Tibial nerve (tissue), 4 donors: ENCODE data around the gene TAMALIN. TPM values are rescaled to one million over a fixed set of nuclear protein-coding genes. Genes with fewer than 3 reads are reported as not detected.
A peak's percentile ranks its signal among the peaks of the same experiment; 100 is the strongest.

Experiments used
- DNase-seq, 2 donors: peaks; one replicate each; pipeline ENCODE4 v3.0.0-alpha.2; 2019; ENCODE audit warnings: low spot score in 2 of 2
- H3K27ac ChIP-seq, 4 donors: fragments of 200-600 bp; sonication (generic) in 3 of 4; one replicate each; pipeline ENCODE4 v1.5.1; 2017 to 2019; ENCODE audit warnings: mild to moderate bottlenecking in 1 of 4
- H3K27me3 ChIP-seq, 2 donors: fragments of 200-600 bp; sonication (generic) in 1 of 2; one replicate each; pipeline versions ENCODE4 v1.5.1 to v1.6.0; 2017 to 2019
- H3K36me3 ChIP-seq, 3 donors: fragments of 200-600 bp; sonication (generic); one replicate each; pipeline ENCODE4 v1.5.1; 2018 to 2019
- H3K4me1 ChIP-seq, 4 donors: fragments of 200-600 bp; sonication (generic) in 3 of 4; one replicate each; pipeline ENCODE4 v1.5.1; 2017 to 2019
- H3K4me3 ChIP-seq, 4 donors: fragments of 200-600 bp; sonication (generic) in 3 of 4; one replicate each; pipeline ENCODE4 v1.5.1; 2017 to 2019; ENCODE audit warnings: mild to moderate bottlenecking in 1 of 4, moderate library complexity in 1 of 4
- H3K9me3 ChIP-seq, 4 donors: fragments of 200-600 bp; sonication (generic) in 3 of 4; one replicate each; pipeline ENCODE4 v1.5.1; 2017 to 2019
- EP300 ChIP-seq, 2 donors: sonication (generic); formaldehyde crosslinking; IDR thresholded peaks; one replicate each; pipeline ENCODE4 v1.6.1; 2017; ENCODE audit warnings: antibody characterized with exemption in 2 of 2, mild to moderate bottlenecking in 1 of 2
- POLR2A ChIP-seq, 2 donors: fragments of 450-650 bp; IDR thresholded peaks; one replicate each; pipeline ENCODE4 v1.6.1; 2017; ENCODE audit warnings: antibody characterized with exemption in 2 of 2, mild to moderate bottlenecking in 2 of 2, moderate library complexity in 2 of 2
- WGBS, 2 donors: methylation state at CpG; one replicate each; pipeline ENCODE4 v1.1.5; 2018; 5-methylcytosine and 5-hydroxymethylcytosine counted together
- total RNA-seq, 4 donors: library from RNA; depleted of rRNA; stranded (reverse); fragments of >200 nt; gene quantifications; one replicate each; pipeline ENCODE4 v1.1.0, GENCODE V29; 2016
- TF ChIP-seq, protein P1 (sequence below), 5 experiments: fragments of 200-600 bp in 3 of 5; fragments of 450-650 bp in 2 of 5; sonication (generic) in 3 of 5; IDR thresholded peaks; one replicate each; pipeline ENCODE4 v1.5.1; 2016 to 2019; ENCODE audit warnings: antibody characterized with exemption in 5 of 5, mild to moderate bottlenecking in 3 of 5, moderate library complexity in 2 of 5

TAMALIN gene
- total RNA-seq, 4 donors from 2014 or later: 30.6 to 54.0 (median 37.8) TPM

DNA sequence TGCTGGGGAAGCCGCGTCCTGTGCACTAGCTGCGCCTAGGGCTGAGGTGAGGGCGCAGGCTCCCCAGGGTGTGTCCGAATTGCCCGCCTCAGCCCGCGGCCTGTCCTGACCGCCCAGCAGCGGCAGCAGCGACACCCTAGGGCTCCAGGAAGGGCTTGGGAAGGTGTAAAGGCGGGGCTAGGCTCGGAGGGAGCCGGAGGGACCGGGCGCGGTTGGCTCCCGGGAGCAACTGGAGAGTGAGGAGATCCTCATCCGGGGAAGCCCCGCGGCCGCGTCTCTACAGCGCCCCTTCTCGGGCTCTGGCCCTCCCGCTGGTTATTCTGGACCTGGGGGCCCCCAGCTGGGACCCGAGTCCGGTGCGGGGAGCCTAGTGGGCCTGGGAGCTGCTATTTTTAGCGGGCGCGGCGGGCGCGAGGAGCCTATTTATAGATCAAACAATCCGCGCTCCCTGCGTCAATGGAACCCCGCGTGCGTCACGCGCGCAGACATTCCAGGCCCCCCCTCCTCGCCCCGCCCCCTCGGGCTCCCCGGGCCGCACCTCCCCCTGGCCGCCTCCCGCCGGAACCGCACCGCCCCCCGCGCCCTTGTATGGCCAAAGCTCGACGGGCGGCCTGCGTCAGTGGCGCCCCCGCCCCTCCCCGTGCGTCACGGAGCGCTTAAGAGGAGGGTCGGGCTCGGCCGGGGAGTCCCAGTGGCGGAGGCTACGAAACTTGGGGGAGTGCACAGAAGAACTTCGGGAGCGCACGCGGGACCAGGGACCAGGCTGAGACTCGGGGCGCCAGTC is 44.2 kb downstream of the TAMALIN start, which contains the start of gene NR4A1:
TSS of gene NR4A1 (plus strand) at position 685 of the 784 bp plus-strand sequence. CDS start 2,887 bp downstream, outside the sequence.
- H3K4me3 ChIP-seq: peak within 1 kb of the TSS; percentile 53 to 76 (median 66)
- H3K4me1 ChIP-seq: peaks cover 0 to 46% (median 18%) of the 10 kb centered on the region in 4 donors
- WGBS, 2 donors: 0 to 1% methylated on average over 13 to 57 of the region's 77 CpGs
- DNase-seq: peak; percentile 98 to 99
- peaks cover 2 to 27% (median 6%) of the 10 kb centered on the region in 3 donors for H3K36me3 ChIP-seq
- TF ChIP-seq EP300 (IDR thresholded peaks at IDR 0.05) (peak; percentile 98 to 100), POLR2A (IDR thresholded peaks at IDR 0.05) (peak; percentile 94 to 100)
- TF ChIP-seq, protein P1, sequence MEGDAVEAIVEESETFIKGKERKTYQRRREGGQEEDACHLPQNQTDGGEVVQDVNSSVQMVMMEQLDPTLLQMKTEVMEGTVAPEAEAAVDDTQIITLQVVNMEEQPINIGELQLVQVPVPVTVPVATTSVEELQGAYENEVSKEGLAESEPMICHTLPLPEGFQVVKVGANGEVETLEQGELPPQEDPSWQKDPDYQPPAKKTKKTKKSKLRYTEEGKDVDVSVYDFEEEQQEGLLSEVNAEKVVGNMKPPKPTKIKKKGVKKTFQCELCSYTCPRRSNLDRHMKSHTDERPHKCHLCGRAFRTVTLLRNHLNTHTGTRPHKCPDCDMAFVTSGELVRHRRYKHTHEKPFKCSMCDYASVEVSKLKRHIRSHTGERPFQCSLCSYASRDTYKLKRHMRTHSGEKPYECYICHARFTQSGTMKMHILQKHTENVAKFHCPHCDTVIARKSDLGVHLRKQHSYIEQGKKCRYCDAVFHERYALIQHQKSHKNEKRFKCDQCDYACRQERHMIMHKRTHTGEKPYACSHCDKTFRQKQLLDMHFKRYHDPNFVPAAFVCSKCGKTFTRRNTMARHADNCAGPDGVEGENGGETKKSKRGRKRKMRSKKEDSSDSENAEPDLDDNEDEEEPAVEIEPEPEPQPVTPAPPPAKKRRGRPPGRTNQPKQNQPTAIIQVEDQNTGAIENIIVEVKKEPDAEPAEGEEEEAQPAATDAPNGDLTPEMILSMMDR (IDR thresholded peaks at IDR 0.05): peak in 2 of 5 experiments; percentile 24 to 47
- no peaks in the 10 kb centered on the region for H3K9me3 ChIP-seq
- no peaks in the 10 kb centered on the region for H3K27me3 ChIP-seq
- peak within 1 kb of the TSS; percentile 98 to 100 (median 98) for H3K27ac ChIP-seq

DNA sequence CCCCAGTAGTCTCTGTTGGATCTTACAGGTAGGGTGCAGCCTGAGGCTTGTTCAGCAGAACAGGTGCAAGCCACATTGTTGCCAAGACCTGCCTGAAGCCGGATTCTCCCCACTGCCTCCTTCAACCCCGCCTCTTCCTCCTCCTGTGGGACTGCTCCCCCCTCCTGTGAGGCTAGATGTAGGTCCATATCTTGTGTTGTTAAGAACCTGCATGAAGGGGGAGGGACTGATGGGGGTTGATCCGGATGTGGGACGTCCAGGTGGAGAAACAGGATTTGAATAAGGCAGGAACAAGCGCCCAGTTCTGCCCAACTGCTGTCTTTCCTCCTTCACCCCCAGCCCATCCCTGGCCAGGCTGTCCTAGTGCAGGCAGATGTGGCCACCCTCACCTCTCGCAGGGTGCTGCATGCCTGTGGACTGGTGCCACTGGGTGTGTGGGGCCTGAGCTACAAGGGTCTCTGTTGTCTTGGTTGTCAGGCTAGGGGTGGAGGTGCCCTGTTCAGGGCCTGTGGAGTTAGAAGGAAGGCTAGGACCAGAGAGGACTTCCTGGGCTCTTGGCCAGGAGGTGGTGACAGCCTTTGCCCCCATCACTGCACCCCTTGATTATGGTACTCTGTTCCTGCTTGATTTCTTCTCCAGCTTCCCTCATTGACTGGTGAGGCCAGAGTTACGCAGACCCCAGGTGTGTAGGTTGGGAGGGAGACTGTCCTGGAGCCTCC is 45.9 kb downstream of the TAMALIN start:
- H3K36me3 ChIP-seq: peaks cover 2 to 42% (median 10%) of the 10 kb centered on the region in 3 donors
- H3K4me1 ChIP-seq: peaks cover 0 to 43% (median 18%) of the 10 kb centered on the region in 4 donors
- peak overlapping the region; percentile 51 to 76 (median 58) for H3K4me3 ChIP-seq
- no peaks in the 10 kb centered on the region for H3K27me3 ChIP-seq
- H3K9me3 ChIP-seq: no peaks in the 10 kb centered on the region
- DNase-seq: no peak
- 20 to 56% methylated on average over 7 of the region's 7 CpGs for WGBS, 2 donors
- H3K27ac ChIP-seq: peak overlapping the region; percentile 98 to 100 (median 98)
- TF ChIP-seq, protein P1 (IDR thresholded peaks at IDR 0.05): no peak
- TF ChIP-seq POLR2A (IDR thresholded peaks at IDR 0.05): peak in 1 of 2 donors; percentile 33
- TF ChIP-seq EP300 (IDR thresholded peaks at IDR 0.05): peak in 1 of 2 donors; percentile 83

GRCh38 chr12:52053536-52054209 is 46.9 kb downstream of the TAMALIN start:
- H3K4me1 ChIP-seq: peaks cover 0 to 53% (median 22%) of the 10 kb centered on the region in 4 donors
- WGBS, 2 donors: 44 to 54% methylated on average over 9 of the region's 9 CpGs

DNA sequence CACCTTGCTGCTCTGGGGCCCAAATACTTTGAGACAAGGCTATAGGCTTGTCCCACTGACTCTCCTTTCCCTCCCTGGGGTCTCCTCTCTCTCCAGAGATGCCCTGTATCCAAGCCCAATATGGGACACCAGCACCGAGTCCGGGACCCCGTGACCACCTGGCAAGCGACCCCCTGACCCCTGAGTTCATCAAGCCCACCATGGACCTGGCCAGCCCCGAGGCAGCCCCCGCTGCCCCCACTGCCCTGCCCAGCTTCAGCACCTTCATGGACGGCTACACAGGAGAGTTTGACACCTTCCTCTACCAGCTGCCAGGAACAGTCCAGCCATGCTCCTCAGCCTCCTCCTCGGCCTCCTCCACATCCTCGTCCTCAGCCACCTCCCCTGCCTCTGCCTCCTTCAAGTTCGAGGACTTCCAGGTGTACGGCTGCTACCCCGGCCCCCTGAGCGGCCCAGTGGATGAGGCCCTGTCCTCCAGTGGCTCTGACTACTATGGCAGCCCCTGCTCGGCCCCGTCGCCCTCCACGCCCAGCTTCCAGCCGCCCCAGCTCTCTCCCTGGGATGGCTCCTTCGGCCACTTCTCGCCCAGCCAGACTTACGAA is 47.6 kb downstream of the TAMALIN start:
- peak overlapping the region; percentile 98 to 100 (median 98) for H3K27ac ChIP-seq
- WGBS, 2 donors: 52 to 59% methylated on average over 17 to 21 of the region's 21 CpGs
- H3K4me3 ChIP-seq: peak overlapping the region; percentile 51 to 76 (median 58)

More at GRCh38 chr12:52053536-52054209, 46.9 kb downstream of the TAMALIN start:
- TF ChIP-seq, protein P1 (IDR thresholded peaks at IDR 0.05): no peak
- TF ChIP-seq EP300 (IDR thresholded peaks at IDR 0.05) (peak; percentile 23 to 84), POLR2A (IDR thresholded peaks at IDR 0.05) (peak; percentile 12 to 34)
- Histone ChIP-seq H3K36me3 (peaks cover 2 to 53% (median 10%) of the 10 kb centered on the region in 3 donors), H3K27ac (peak overlapping the region; percentile 98 to 100 (median 98)), H3K27me3 (no peaks in the 10 kb centered on the region), H3K4me3 (peak overlapping the region; percentile 51 to 76 (median 58)), H3K9me3 (no peaks in the 10 kb centered on the region)
- DNase-seq: peak in 1 of 2 donors; percentile 33

More for the DNA sequence above, 47.6 kb downstream of the TAMALIN start:
- Histone ChIP-seq H3K36me3 (peaks cover 2 to 59% (median 10%) of the 10 kb centered on the region in 3 donors), H3K27me3 (no peaks in the 10 kb centered on the region), H3K4me1 (peaks cover 0 to 60% (median 22%) of the 10 kb centered on the region in 4 donors), H3K9me3 (no peaks in the 10 kb centered on the region)
- no peak for DNase-seq
- TF ChIP-seq EP300 (IDR thresholded peaks at IDR 0.05): peak in 1 of 2 donors; percentile 2
- TF ChIP-seq, protein P1 (IDR thresholded peaks at IDR 0.05): no peak
